Measurements from ENCODE around the gene XYLT1.

Gene XYLT1

DNA sequence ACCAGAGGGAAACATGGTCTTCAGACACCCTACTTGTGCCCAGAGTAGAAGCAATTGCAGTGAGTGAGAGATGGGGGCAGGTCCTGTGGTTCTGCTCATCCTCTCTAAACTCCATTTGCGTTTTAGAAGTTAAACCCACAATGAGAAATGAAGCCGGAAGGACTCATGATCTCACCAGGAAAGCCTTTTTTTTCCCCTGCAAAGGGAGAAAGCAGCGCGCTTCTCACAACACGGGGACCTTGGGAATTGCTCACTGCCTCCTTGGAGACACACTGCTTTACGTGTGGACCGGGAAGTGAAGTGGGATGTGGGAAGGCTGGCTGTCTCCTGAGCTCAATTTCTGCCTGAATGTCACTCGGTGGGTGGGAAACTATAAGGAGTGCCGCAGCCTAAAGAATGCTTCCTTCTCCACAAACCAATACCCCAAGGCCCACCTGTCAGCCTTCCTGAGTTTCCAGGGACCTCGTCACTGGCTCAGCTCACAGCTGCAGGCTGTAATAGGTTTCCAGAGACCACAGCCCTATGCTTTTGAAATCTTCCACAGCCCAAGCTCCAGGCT is 365.4 kb downstream of the XYLT1 start:
- DNase-seq (ENCODE audit: low read depth in 2 of 2) = no peak

DNA sequence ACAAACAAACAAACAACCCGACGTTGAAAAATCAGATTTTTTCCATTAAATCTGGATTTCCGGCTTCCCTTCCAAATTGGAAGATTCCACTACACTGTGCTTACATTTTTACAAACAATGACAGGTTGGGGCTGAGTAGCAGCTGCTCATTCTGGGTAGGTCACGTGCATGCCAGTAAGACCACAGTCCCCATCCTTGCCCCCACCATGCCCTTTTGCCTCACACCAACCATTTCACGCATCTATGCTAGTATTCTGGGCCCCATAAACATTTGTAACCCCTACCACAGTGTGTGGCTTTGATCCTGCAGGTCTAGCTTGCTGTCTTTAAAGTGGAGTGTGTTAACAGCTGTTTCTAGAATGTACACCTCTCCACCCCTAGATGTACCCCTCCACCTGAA is 366.1 kb downstream of the XYLT1 start:
- DNase-seq (ENCODE audit: low read depth in 2 of 2) = no peak

DNA sequence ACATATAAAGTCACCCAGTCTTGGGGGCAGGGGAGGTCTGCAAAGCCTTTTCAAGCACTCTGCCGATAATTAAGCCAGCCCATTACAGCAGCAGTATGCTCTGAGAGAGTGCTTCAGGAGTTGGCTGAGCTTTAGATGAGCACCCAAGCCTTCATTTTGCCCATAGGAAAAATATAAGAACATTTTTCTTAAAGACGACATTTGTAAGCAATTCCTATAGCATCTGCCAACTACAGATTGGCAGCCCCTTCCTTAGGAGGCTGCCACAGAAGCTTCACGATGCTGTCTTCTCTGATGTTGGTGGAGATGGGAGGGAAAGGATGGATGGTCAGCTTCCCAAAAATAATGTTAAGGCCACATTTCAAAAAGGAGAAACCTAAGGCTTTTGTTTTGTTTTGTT is 367.5 kb downstream of the XYLT1 start:
- DNase-seq (ENCODE audit: low read depth in 2 of 2) = no peak

DNA sequence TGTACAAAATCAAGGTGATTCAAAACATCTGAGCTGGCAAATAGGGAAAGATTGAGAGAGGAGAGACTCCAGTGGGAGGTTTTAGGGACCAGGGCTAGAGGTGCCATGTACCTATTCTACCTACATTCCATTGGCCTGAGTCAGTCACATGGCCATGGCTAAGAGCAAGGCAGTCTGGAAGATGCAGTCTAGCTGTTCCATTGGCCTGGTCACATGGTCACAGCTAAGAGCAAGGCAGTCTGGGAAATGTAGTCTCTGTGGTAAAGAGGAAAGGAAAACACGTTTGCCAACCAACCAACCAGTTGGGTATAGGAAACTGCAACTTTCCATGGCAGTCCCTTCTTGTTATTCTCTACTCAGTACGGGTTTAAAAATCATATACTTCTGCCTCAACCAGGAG is 369.1 kb downstream of the XYLT1 start:
- DNase-seq (ENCODE audit: low read depth in 2 of 2) = no peak

DNA sequence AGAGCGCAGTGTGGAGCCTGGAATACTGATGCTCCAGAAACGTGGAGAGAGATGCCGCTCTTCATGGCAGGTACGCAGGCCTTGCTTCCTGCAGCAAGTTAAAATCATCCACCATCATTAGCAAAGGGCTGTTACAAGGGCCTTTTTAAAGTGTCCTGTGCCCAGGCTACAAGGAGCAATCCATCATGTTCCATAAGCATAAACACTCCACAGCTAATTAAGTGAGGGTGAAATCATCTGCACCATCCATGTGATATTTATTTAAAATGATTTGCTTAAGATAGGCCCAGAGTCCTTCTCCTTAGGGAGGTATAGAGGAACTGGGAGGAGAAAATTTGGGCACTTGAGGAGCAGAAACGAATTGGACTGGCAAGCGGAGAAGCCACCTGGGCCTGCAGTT is 372.1 kb downstream of the XYLT1 start:
- DNase-seq (ENCODE audit: low read depth in 2 of 2) = no peak

DNA sequence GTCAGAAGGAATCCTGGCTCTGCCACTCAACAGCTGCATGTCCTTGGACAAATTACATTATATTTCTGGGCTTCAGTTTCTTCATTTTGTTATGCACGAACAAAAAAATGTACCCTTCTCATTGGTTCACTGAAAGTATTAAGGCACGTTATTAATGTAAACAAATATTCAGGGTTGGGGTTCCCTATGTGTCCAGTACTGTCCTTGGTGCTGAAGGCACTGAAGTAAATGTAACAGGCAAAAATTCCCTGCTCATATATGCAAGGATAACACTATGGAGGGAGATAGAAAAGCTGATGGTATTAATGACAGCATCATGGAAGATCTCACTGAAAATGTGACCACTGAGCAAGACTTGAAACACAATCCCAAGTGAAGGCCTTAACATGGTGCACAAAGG is 386.6 kb downstream of the XYLT1 start:
- DNase-seq (ENCODE audit: low read depth in 2 of 2) = no peak

DNA sequence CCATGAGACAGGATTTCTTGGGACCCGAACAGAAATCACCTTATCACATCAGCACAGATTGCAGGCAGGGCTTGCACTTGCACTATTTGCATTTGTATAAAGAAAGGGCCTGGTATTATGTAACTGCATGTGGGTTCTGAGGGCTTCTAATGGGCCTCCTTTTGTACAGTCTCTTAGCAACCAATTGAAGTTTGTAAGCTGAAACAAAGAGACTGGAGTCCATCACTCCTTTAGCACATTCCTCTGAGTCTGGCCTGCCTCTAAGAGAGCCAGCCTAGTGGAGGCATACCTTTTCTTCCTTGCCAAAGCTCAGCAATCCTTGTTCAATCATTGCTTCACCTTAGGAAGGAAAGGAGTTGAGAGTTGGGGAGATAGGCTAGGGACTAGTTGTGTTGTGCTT is 387.1 kb downstream of the XYLT1 start:
- DNase-seq (ENCODE audit: low read depth in 2 of 2) = no peak

DNA sequence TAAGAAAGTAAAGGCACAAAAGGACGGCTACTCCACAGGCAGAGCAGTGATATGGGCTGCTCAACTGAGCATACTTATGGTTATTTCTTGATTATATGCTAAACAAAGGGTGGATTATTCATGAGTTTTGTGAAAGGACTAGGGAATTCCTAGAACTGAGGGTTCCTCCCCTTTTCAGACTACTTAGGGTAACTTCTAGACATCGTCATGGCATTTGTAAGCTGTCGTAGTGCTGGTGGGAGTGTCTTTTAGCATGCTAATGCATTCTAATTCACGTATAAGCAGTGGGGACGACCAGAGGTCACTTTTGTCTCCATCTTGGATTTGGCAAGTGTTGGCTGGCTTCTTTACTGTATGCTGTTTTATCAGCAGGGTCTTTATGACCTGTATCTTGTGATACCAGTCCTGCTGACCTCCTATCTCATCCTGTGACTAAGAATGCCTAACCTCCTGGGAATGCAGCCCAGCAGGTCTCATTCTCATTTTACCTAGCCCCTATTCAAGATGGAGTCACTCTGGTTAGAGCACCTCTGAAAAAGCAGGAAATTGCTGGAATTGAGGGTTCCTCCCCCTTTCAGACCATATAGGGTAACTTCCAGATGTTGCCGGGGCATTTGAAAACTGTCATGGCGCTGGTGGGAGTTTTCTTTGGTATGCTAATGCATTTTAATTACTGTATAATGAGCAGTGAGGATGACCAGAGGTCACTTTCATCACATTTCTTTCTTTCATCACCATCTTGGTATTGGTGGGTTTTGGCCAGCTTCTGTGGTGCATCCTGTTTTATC is 388.5 kb downstream of the XYLT1 start:
- DNase-seq (ENCODE audit: low read depth in 2 of 2) = no peak

DNA sequence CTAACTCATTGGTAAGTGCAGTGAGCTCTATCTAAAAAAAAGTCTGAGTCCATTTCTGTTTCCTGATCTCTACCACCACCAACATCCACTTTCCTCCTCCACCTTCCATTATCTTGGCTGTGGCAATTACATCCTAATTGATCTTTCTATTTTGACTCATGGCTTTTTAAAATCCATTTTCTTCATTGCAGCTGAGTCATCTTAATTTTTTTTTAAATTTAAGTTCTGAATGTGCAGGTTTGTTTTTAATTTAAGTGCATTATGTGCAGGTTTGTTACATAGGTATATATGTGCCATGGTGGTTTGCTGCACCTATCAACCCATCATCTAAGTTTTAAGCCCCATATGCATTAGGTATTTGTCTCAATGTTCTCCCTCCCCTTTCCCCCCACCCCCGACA is 390.7 kb downstream of the XYLT1 start:
- no peak for DNase-seq (ENCODE audit: low read depth in 2 of 2)

DNA sequence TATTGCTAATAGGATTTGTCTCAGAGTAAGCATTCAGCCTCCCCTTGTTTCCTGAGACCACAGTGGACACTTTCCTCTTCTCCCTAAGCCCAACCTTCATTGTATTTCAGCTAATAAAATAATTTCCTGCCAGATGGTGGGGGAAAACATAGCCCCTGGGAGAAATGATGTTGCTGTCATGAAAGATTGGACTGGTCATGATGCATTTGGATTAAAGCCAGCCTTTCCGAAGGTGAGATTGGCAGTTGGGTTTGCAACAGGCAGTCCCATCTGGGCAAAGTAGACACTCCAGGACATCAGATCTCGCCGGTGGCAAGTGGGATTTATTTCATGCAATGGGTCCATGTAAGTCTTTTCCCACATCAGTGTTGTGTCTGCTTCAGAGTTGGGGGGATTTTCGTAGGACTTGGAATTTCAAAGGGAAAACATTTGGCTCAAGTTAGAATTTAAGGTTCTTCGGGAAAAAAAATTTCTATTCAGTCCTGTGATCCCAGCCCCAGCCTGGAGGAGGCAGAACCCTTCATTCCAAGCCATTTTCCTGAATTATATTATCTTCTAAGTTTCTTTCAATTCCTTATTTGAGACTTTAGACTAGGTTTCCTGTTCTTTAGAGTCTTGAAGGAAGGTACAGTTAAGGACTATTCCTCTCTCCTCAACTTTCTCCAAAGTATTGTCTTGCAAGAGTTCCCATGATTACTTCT is 391.7 kb downstream of the XYLT1 start:
- DNase-seq (ENCODE audit: low read depth in 2 of 2) = no peak

DNA sequence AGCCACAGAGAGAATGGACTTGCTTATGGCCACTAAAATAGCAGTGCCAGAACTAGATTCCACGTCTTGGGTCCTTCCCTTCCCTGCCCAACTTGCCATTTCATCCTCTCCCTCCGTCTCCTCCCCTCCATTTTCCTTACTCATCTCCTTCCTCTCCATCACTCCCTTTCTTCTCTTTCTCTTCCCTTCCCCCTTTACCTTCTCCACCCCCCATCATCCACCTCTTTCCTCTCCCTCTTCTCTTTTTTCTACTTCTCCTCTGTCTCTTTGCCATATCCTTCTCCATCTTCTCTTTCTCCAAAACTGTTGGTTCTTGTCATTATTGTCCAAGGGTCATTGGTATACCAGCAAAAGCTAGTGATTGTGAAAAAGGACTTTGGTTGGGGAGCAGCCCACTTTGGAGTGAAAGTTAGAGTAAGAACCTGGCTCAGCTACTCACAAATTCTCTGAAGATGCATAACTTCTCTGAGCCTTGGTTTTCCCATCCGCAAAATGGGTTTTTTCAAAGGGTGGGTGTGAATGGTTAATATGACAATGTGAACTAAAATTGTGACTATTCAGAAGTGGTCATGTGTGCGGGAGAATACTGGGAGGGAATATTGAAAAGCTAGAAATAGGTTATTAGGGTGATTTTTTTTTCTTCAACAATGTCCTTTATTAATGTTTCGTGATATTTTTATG is 393.8 kb downstream of the XYLT1 start:
- no peak for DNase-seq (ENCODE audit: low read depth in 2 of 2)

DNA sequence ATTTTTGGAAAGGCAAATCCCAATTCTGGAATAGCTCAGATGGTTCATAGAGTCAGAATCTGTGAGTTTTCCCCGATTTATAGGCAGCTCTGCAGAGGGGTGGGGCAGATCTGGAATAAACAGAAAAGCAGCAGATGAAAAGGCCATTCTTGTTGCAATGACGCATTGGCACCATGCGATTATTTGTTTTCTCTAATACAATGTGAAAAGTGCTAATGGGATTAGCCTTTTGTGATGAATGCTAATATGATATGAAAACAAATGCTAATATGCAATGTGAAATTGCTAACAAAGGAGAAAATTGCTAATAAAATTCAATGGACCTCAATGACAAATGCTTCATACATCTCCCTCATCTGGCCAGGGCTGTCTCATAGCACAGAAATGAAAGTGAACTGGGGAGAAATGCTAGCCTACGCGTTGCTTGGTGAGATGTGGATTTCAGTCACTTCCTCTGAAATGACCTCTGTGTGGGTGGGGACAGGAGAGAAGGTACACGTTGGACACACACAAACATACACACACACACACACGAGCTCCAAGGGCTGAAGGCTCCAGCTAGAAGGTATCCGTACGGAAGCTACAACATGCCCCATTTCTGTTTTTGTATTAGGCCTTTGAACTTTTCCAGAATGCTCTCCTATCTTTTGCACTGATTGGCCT is 394.5 kb downstream of the XYLT1 start:
- no peak for DNase-seq (ENCODE audit: low read depth in 2 of 2)

DNA sequence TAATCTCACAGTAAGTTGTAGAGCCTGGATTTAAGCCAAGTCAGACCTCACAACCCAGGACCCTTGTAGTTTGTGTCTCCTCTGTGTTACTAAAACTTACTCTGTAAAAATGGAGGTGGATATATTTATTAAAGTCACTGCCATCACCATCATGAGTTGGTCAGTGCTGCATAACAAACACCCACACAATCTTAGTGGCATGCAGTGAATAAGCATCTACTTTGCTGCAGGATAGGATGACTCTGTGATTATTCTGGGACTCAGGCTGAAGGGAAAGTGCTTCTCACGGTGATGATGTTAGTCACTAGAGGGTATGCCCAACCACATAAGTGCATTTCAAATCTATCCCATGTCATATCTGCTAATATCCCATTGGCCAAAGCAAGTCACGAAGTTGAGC is 398.7 kb downstream of the XYLT1 start:
- DNase-seq (ENCODE audit: low read depth in 2 of 2) = no peak

DNA sequence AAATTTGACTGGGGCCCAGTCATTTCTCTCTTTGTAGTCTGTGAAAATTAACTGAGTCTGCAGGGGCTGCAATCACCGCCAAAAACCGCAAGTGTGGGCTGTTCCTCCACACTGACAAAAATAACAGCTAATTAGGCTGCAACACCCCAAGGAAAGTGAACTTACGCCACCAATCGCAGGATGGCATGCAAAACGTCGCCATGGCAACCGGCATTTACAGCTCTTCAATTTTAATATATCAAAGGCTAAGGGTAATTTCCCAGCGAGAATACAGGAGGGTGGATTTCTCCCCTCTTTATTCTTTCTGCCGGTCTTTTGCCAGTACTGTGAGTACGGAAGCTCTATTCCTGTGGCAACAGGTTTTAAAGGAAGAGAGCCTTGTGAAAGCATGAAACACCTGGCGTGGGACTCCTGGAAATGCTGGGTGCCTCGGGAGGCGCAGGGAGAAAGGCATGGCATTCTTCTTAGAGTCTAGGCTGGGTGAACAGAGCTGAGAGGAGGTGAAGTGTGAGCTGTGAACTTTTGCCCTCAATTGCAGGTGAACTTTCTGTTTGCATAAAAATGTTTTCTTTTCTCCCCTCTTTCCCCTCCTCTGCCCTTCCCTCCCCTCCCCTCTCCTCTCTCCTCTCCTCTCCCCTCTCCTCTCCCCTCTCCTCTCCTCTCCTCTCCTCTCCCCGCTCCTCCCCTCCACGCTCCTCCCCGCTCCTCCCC is 399.7 kb downstream of the XYLT1 start:
- DNase-seq (ENCODE audit: low read depth in 2 of 2) = peak; percentile 57 to 62

DNA sequence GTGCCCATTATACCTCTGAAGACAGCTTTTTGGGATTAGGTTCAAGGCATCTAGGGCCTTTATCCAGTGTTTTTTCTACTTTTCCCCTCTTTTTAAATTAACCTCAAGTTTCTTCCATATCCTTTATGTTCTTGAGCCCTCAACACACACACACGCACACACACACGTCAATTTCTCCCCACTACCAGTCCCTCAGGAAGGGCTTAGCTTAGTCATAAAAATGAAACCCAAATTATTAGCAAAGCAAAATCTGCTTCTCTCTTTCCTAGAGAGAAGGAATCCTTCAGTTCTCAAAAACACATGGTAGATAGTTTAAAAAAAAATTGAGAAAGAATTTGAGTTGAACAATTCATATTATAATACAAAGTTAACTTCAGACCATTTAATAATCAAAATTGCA is 401.1 kb downstream of the XYLT1 start:
- DNase-seq (ENCODE audit: low read depth in 2 of 2) = no peak

DNA sequence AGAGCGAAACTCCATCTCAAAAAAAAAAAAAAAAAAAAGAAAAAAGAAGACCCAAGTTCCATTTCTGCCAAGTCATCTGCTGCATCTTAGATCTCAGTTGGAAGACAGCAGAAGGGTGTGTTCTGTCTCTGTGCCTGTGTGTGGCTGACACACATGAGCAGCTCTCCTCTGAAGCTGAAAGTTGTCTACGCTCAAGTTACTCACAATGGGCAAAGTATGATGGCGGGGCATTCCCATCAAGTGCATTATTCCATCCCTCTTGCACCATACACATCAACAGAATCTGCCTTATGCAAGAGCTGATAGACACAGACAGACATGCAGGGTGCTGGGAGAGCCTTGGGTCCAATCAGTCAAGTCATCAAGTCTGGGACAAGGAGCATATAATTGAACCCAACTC is 402.2 kb downstream of the XYLT1 start:
- DNase-seq (ENCODE audit: low read depth in 2 of 2) = no peak

DNA sequence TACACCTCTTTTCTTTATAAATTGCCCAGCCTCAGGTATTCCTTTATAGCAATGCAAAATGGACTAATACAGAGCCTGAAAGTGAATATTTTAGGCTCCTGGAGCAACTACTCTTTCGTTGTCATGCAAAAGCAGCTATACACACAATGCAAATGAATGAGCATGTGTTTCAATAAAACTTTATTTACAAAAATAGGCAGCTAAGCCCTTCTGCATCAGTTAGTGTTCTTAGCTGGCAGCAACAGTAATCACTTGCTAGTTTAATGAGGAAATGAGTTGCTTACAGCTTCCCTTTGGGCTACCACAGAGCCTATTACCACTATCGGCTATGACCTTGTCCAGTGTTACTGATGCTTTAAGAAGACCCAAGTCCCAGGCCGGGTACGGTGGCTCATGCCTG is 402.9 kb downstream of the XYLT1 start:
- DNase-seq (ENCODE audit: low read depth in 2 of 2) = no peak

DNA sequence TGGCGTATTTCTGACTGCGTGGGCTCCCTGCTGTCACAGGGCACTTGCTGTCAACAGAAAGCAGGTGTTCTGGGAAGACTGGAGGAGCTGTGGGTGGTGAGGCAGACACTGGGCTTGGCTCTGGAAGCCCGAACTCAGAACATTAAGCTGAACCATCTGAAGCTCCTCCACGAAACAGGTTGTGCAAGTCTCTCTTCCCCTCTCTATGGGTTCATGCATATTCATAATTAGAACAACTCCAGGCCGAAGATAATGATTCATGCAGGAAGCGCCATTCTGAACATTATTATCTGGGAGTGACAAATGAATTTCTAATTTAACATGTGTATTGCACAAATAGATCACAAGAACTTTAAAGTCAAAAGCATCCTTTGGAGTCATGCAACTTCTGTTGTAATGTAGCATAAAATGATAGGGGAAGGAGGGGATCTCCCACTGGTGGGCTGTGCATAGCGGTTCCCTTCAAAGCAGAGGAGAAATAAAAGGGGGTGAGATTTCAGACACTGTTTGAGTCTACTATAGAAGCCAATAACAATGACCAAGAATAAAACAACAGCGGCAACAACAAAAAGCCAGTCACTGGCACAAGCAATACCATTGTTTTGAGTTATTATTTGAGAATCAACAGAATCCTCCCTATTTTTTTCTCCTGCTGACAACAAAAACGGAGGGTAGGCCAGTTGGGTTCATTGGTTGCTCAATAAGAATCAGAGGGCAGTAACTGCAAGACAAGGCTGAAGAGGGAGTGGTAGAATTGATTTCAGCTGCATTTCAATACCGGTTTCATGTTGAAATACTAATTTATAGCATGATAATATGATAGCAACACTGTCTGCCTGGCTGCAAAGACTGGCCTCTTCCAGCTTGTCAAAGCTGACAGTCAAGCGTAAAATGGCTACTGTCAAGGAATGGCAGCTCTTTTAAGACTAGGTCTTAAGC is 407.3 kb downstream of the XYLT1 start:
- DNase-seq (ENCODE audit: low read depth in 2 of 2) = no peak

DNA sequence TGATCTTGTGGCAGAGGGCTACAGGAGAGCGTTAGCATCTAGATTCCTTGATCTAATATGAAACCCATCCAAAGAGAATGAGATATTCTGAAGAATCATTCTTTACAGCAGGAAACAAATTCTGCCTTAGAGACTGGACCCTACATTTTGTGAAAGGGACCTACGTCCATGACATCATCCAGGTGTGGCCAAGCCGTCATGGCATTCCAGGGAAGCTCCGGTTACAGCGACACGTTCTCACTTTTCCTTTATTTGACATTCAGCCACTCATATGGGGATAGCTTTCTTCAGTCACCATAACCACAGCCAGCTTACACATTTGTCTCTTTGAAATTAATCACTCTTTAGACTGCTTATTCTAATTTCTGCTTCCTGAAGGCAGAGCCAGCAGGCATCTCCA is 408.1 kb downstream of the XYLT1 start:
- DNase-seq (ENCODE audit: low read depth in 2 of 2) = no peak

DNA sequence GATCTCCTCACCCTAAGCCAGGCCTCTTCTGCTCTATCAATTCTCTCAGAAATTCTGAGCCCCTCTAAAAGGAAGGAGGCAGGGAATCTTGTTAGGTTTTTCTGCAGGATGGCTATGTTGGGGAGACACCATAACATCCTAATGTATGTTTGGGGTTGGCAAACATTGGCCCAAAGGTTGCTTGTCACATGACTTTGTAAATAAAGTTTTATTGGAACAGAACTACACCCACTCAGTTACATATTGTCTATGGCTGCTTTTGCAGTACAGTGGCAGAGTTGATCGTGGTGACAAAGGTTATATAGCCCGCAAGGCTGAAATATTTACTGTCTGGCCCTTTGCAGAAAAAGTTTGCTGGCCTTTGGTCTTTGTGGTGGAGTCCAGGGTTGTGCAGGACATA is 409.4 kb downstream of the XYLT1 start:
- DNase-seq (ENCODE audit: low read depth in 2 of 2) = no peak

Measured in stimulated activated CD8-positive, alpha-beta memory T cell treated with anti-CD3 and anti-CD28 coated beads, Interleukin-15, amount 100 ng/mL, for 4 hours (primary cell).